HEK293 (cell line): Measurements from ENCODE around the gene IGSF21.

Source experiments
- CTCF ChIA-PET: fragments of 350-600 bp; formaldehyde crosslinking; extraction: SDS; loops from one replicate; lab custom pipeline; 2021; ENCODE audit warnings: antibody characterized with exemption; lab: Yijun Ruan, JAX
- POLR2A ChIA-PET: fragments of 300-600 bp; formaldehyde crosslinking; extraction: SDS; loops from one replicate; lab custom pipeline; 2020; ENCODE audit warnings: antibody characterized with exemption, inconsistent platforms; lab: Yijun Ruan, JAX
- H3K27ac ChIP-seq: fragments of 200-500 bp; sonication (Bioruptor generic); 2 replicates; pipeline ENCODE4 v1.5.1; 2014; ENCODE audit warnings: low read depth, low read length, control low read depth, inconsistent platforms; ENCODE audit errors: extremely low read depth
- H3K36me3 ChIP-seq, 2 experiments: fragments of 200-500 bp in 1 of 2; sonication (Bioruptor generic) in 1 of 2; 1 replicate in 1 of 2; 2 replicates in 1 of 2; pipeline ENCODE4 v1.5.1; 2014 to 2017; ENCODE audit warnings: inconsistent platforms in 2 of 2, low read length in 2 of 2; ENCODE audit not compliant: control insufficient read depth in 2 of 2, insufficient read depth in 1 of 2
- H3K4me1 ChIP-seq: fragments of 200-500 bp; sonication (Bioruptor generic); 2 replicates; pipeline ENCODE4 v1.5.1; 2014; ENCODE audit warnings: mild to moderate bottlenecking, low read length, inconsistent platforms; ENCODE audit not compliant: control insufficient read depth, insufficient read depth
- H3K4me3 ChIP-seq: 2 replicates; pipeline ENCODE4 v1.5.1; 2011; ENCODE audit warnings: low read depth, mild to moderate bottlenecking, control low read depth, low read length, moderate library complexity
- H3K9me3 ChIP-seq: fragments of 200-500 bp; sonication (Bioruptor generic); 2 replicates; pipeline ENCODE4 v1.5.1; 2014; ENCODE audit warnings: low read depth, low read length, inconsistent platforms; ENCODE audit not compliant: control insufficient read depth, insufficient read depth
- AEBP2 ChIP-seq: fragments of 450-650 bp; formaldehyde crosslinking; IDR thresholded peaks from 2 replicates; pipeline ENCODE4 v1.5.1; 2016; ENCODE audit warnings: missing biosample characterization, missing genetic modification characterization, borderline replicate concordance
- BCL11A ChIP-seq: fragments of 450-650 bp; formaldehyde crosslinking; IDR thresholded peaks from 2 replicates; pipeline ENCODE4 v1.5.1; 2016; ENCODE audit warnings: low read depth, missing biosample characterization, missing genetic modification characterization
- BCL11B ChIP-seq: fragments of 450-650 bp; formaldehyde crosslinking; IDR thresholded peaks from 2 replicates; pipeline ENCODE4 v1.5.1; 2016; ENCODE audit warnings: low read depth, missing biosample characterization, missing genetic modification characterization
- EGR2 ChIP-seq: fragments of 450-650 bp; formaldehyde crosslinking; IDR thresholded peaks from 2 replicates; pipeline ENCODE4 v1.5.1; 2016; ENCODE audit warnings: low read depth, missing biosample characterization, missing genetic modification characterization
- KLF1 ChIP-seq: fragments of 450-650 bp; formaldehyde crosslinking; IDR thresholded peaks from 2 replicates; pipeline ENCODE4 v1.5.1; 2016; ENCODE audit warnings: missing biosample characterization, missing genetic modification characterization
- KLF9 ChIP-seq: fragments of 450-650 bp; formaldehyde crosslinking; IDR thresholded peaks from 2 replicates; pipeline ENCODE4 v1.5.1; 2016; ENCODE audit warnings: missing biosample characterization, missing genetic modification characterization, low read depth
- REPIN1 ChIP-seq: fragments of 450-650 bp; formaldehyde crosslinking; IDR thresholded peaks from 2 replicates; pipeline ENCODE4 v1.5.1; 2017; ENCODE audit warnings: missing biosample characterization, missing genetic modification characterization, low read depth
- SP3 ChIP-seq: fragments of 450-650 bp; formaldehyde crosslinking; IDR thresholded peaks from 2 replicates; pipeline ENCODE4 v1.5.1; 2016; ENCODE audit warnings: missing biosample characterization, missing genetic modification characterization
- TCF7L2 ChIP-seq: IDR thresholded peaks from 2 replicates; pipeline ENCODE4 v1.6.1; 2011; ENCODE audit warnings: low read depth, mild to moderate bottlenecking, inconsistent platforms, low read length, moderate library complexity, borderline replicate concordance
- YY1 ChIP-seq: fragments of 450-650 bp; formaldehyde crosslinking; IDR thresholded peaks from 2 replicates; pipeline ENCODE4 v1.5.1; 2018; ENCODE audit warnings: missing biosample characterization, missing genetic modification characterization
- ZBTB48 ChIP-seq: fragments of 450-650 bp; formaldehyde crosslinking; IDR thresholded peaks from 2 replicates; pipeline ENCODE4 v1.5.1; 2016; ENCODE audit warnings: missing biosample characterization, missing genetic modification characterization
- ZFHX2 ChIP-seq: fragments of 450-650 bp; formaldehyde crosslinking; conservative IDR thresholded peaks from 2 replicates; pipeline ENCODE4 v1.5.1; 2016; ENCODE audit warnings: missing biosample characterization, missing genetic modification characterization
- ZIC2 ChIP-seq: fragments of 450-650 bp; formaldehyde crosslinking; IDR thresholded peaks from 2 replicates; pipeline ENCODE4 v1.5.1; 2016; ENCODE audit warnings: missing biosample characterization, missing genetic modification characterization
- ZNF16 ChIP-seq: fragments of 450-650 bp; formaldehyde crosslinking; IDR thresholded peaks from 2 replicates; pipeline ENCODE4 v1.5.1; 2016; ENCODE audit warnings: low read depth, missing biosample characterization, missing genetic modification characterization
- ZNF19 ChIP-seq: fragments of 450-650 bp; formaldehyde crosslinking; IDR thresholded peaks from 2 replicates; pipeline ENCODE4; 2016; ENCODE audit warnings: missing biosample characterization, missing genetic modification characterization, low read depth
- ZNF2 ChIP-seq: fragments of 450-650 bp; formaldehyde crosslinking; IDR thresholded peaks from 2 replicates; pipeline ENCODE4 v1.5.1; 2016; ENCODE audit warnings: missing biosample characterization, missing genetic modification characterization
- ZNF335 ChIP-seq: fragments of 450-650 bp; formaldehyde crosslinking; conservative IDR thresholded peaks from 2 replicates; pipeline ENCODE4 v1.5.1; 2016; ENCODE audit warnings: missing biosample characterization, missing genetic modification characterization
- ZNF501 ChIP-seq: fragments of 450-650 bp; formaldehyde crosslinking; IDR thresholded peaks from 2 replicates; pipeline ENCODE4 v1.5.1; 2016; ENCODE audit warnings: missing biosample characterization, missing genetic modification characterization
- ZNF837 ChIP-seq: fragments of 450-650 bp; formaldehyde crosslinking; IDR thresholded peaks from 2 replicates; pipeline ENCODE4 v1.5.1; 2016; ENCODE audit warnings: missing biosample characterization, missing genetic modification characterization
- ZNF843 ChIP-seq: fragments of 450-650 bp; formaldehyde crosslinking; IDR thresholded peaks from 2 replicates; pipeline ENCODE4 v1.5.1; 2016; ENCODE audit warnings: missing biosample characterization, missing genetic modification characterization
- TF ChIP-seq, protein P1 (sequence below): fragments of 450-650 bp; formaldehyde crosslinking; IDR thresholded peaks from 2 replicates; pipeline ENCODE4 v1.5.1; 2016; ENCODE audit warnings: missing biosample characterization, missing genetic modification characterization
- TF ChIP-seq, protein P2 (sequence below): fragments of 450-650 bp; formaldehyde crosslinking; IDR thresholded peaks from 2 replicates; pipeline ENCODE4 v1.5.1; 2016; ENCODE audit warnings: missing biosample characterization, missing genetic modification characterization
- TF ChIP-seq, protein P3 (sequence below): fragments of 450-650 bp; formaldehyde crosslinking; IDR thresholded peaks from 2 replicates; pipeline ENCODE4 v1.5.1; 2017; ENCODE audit warnings: missing biosample characterization, mild to moderate bottlenecking, missing genetic modification characterization, moderate library complexity

The IGSF21 gene

GRCh38 chr1:18110968-18111367 lies 3.4 kb downstream of the IGSF21 start:
- Histone ChIP-seq H3K4me3 (no peak overlapping the region), H3K27ac (no peak overlapping the region), H3K9me3 (no peaks in the 10 kb centered on the region), H3K4me1 (no peaks in the 10 kb centered on the region; the same call in 1 of the 2 replicates), H3K36me3 (no peaks in the 10 kb centered on the region)
- TF ChIP-seq ZBTB48 (tag by site-specific recombination) (peak; percentile 52; the same call in 1 of the 2 replicates), KLF1 (tag by site-specific recombination) (peak; percentile 96), ZIC2 (0 out of 2 replicates have a peak, but pooled peaks have one; percentile 12), ZNF2 (tag by site-specific recombination) (no peak), ZNF19 (tag by site-specific recombination) (no peak), BCL11A (tag by site-specific recombination) (no peak), ZFHX2 (peak; percentile 74), SP3 (tag by site-specific recombination) (peak; percentile 50), EGR2 (tag by site-specific recombination) (peak; percentile 45; the same call in 1 of the 2 replicates)
- ChIA-PET CTCF (interaction anchor here (0.7 kb wide), 2 partner anchors 47 to 126 kb away, joined by 3 read pairs; no protein-coding TSS in a partner anchor), POLR2A (no interaction called here)

GRCh38 chr1:18111605-18112297 lies 4.2 kb downstream of the IGSF21 start:
- ChIA-PET POLR2A (no interaction called here), CTCF (interaction anchor here (0.7 kb wide), 2 partner anchors 47 to 127 kb away, joined by 3 read pairs; no protein-coding TSS in a partner anchor)
- Histone ChIP-seq H3K36me3 (no peaks in the 10 kb centered on the region), H3K27ac (no peak overlapping the region), H3K9me3 (no peaks in the 10 kb centered on the region), H3K4me3 (no peak overlapping the region), H3K4me1 (no peaks in the 10 kb centered on the region; the same call in 1 of the 2 replicates)
- TF ChIP-seq ZNF837 (tag by site-specific recombination) (no peak), ZNF335 (0 out of 2 replicates have a peak, but pooled peaks have one; percentile 15), TCF7L2 (0 out of 2 replicates have a peak, but pooled peaks have one; percentile 39), ZNF19 (tag by site-specific recombination) (no peak)

GRCh38 chr1:18112611-18113010 lies 5.0 kb downstream of the IGSF21 start:
- no peaks in the 10 kb centered on the region for H3K9me3 ChIP-seq
- H3K4me1 ChIP-seq: no peaks in the 10 kb centered on the region; the same call in 1 of the 2 replicates
- ChIA-PET POLR2A (no interaction called here), CTCF (interaction anchor here (0.7 kb wide), 1 partner anchor 10 kb away, joined by 3 read pairs; no protein-coding TSS in a partner anchor)
- H3K36me3 ChIP-seq: no peaks in the 10 kb centered on the region
- H3K27ac ChIP-seq: no peak overlapping the region
- no peak overlapping the region for H3K4me3 ChIP-seq
- TF ChIP-seq ZNF501 (tag by site-specific recombination): no peak
- TF ChIP-seq, protein P1, sequence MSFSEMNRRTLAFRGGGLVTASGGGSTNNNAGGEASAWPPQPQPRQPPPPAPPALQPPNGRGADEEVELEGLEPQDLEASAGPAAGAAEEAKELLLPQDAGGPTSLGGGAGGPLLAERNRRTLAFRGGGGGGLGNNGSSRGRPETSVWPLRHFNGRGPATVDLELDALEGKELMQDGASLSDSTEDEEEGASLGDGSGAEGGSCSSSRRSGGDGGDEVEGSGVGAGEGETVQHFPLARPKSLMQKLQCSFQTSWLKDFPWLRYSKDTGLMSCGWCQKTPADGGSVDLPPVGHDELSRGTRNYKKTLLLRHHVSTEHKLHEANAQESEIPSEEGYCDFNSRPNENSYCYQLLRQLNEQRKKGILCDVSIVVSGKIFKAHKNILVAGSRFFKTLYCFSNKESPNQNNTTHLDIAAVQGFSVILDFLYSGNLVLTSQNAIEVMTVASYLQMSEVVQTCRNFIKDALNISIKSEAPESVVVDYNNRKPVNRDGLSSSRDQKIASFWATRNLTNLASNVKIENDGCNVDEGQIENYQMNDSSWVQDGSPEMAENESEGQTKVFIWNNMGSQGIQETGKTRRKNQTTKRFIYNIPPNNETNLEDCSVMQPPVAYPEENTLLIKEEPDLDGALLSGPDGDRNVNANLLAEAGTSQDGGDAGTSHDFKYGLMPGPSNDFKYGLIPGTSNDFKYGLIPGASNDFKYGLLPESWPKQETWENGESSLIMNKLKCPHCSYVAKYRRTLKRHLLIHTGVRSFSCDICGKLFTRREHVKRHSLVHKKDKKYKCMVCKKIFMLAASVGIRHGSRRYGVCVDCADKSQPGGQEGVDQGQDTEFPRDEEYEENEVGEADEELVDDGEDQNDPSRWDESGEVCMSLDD: no peak
- TF ChIP-seq KLF9 (tag by site-specific recombination): no peak
- TF ChIP-seq, protein P2, sequence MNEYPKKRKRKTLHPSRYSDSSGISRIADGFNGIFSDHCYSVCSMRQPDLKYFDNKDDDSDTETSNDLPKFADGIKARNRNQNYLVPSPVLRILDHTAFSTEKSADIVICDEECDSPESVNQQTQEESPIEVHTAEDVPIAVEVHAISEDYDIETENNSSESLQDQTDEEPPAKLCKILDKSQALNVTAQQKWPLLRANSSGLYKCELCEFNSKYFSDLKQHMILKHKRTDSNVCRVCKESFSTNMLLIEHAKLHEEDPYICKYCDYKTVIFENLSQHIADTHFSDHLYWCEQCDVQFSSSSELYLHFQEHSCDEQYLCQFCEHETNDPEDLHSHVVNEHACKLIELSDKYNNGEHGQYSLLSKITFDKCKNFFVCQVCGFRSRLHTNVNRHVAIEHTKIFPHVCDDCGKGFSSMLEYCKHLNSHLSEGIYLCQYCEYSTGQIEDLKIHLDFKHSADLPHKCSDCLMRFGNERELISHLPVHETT (tag by site-specific recombination): no peak
- no peak for TF ChIP-seq ZNF843
- no peak for TF ChIP-seq REPIN1 (tag by site-specific recombination)
- TF ChIP-seq, protein P3, sequence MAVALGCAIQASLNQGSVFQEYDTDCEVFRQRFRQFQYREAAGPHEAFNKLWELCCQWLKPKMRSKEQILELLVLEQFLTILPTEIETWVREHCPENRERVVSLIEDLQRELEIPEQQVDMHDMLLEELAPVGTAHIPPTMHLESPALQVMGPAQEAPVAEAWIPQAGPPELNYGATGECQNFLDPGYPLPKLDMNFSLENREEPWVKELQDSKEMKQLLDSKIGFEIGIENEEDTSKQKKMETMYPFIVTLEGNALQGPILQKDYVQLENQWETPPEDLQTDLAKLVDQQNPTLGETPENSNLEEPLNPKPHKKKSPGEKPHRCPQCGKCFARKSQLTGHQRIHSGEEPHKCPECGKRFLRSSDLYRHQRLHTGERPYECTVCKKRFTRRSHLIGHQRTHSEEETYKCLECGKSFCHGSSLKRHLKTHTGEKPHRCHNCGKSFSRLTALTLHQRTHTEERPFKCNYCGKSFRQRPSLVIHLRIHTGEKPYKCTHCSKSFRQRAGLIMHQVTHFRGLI (tag by site-specific recombination): no peak
- no peak for TF ChIP-seq AEBP2 (tag by site-specific recombination)
- TF ChIP-seq ZNF16 (tag by site-specific recombination): no peak
- TF ChIP-seq YY1: no peak
- no peak for TF ChIP-seq BCL11B (tag by site-specific recombination)
- TF ChIP-seq, all 188 proteins: peak for 0
